C4-2B (cell line): ENCODE data around the gene FNDC3B.

ENCODE experiments used
- CTCF ChIP-seq: fragments of 450-650 bp; conservative IDR thresholded peaks from 2 replicates; pipeline ENCODE4 v1.5.1; 2017; ENCODE audit warnings: mild to moderate bottlenecking
- ZFX ChIP-seq: fragments of 450-650 bp; IDR thresholded peaks from 2 replicates; pipeline ENCODE4 v1.6.1; 2017

GRCh38 chr3:172020763-172021162 is 18.6 kb upstream of the FNDC3B start:
- TF ChIP-seq CTCF (no peak), ZFX (no peak)
